Stimulated activated CD4-positive, alpha-beta T cell treated with anti-CD3 and anti-CD28 coated beads, Interleukin-15, amount 100 ng/mL, for 24 hours (primary cell): ENCODE measurements around the gene ANXA1.
"Not testable (repeated sequence)": the region's sequence is repeated elsewhere in the genome, so short reads cannot be mapped to it uniquely, and the experiment has no call there.

Experiments used
- DNase-seq: peaks from one replicate; pipeline ENCODE4 v3.0.0-alpha.2; 2020

Gene ANXA1

GRCh38 chr9:73170185-73170957, 18.7 kb downstream of the ANXA1 start:
- no peak for DNase-seq

DNA sequence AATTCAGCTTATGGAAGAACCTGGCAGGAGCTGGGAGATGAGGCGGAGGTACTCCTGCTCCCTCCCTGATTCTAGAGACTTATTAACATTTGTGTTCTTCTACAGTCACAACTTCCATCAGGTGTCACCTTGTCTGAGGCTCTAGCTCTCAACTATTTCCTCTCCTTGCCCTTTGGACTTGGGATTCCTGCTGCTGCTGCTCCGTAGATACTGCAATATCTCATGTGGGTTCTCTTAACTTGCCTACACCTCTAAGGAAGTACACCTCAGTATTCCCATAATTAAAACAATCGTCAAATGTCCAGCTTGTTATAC, 21.2 kb downstream of the ANXA1 start:
- DNase-seq, result no peak

DNA sequence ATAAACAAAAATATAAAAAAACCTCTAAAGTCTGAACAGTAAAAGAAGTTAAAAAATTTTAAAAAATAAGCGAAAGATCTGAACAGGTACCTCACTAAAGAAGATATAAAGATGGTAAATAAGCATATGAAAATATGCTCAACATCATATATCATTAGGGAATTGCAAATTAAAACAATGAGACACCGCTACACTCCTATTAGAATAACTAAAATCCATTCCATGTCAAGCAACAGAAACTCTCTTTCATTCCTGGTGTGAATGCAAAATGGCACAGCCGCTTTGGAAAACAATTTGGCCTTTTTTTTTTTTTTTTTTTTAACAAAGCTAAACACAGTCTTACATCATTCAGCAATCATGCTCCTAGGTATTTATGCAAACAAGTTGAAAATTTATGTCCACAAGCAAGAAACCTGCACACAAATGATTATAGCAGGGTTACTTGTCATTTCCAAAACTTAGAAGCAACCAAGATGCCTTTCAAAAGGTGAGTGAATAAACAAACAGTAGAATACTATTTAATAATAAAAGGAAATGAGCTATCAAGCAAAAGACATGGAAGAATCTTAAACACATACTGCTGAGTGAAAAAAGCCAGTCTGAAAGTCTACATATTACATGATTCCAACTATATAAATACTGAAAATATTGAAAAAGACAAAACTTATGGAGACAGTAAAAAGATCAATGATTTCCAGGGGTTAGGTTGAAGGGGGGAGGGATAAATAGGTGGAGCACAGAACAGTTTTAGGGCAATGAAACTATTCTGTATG, 22.1 kb downstream of the ANXA1 start:
- no peak for DNase-seq

GRCh38 chr9:73174330-73174980, 22.8 kb downstream of the ANXA1 start:
- no peak for DNase-seq

GRCh38 chr9:73176450-73176875, 24.8 kb downstream of the ANXA1 start:
- no peak for DNase-seq

DNA sequence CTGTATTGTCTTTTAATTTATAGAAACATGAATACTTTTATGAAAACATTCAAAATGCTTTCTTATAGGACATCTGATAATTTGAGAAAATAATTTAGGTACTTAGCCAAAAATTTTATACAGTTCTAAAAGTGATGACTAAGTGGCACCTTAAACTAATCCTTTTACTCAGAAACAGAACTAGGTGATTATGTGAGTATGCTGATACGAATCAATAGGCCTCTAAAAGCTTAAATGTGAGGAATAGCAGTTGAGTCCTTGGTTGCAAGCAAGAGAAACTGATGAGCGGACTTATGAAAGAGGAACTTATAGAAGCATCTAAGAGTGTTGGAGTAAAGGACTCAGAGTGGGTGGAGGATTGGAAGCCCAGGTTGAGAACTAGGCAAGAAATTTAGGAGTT, 26.4 kb downstream of the ANXA1 start:
- DNase-seq, result no peak

GRCh38 chr9:73179589-73179988, 27.9 kb downstream of the ANXA1 start:
- no peak for DNase-seq

DNA sequence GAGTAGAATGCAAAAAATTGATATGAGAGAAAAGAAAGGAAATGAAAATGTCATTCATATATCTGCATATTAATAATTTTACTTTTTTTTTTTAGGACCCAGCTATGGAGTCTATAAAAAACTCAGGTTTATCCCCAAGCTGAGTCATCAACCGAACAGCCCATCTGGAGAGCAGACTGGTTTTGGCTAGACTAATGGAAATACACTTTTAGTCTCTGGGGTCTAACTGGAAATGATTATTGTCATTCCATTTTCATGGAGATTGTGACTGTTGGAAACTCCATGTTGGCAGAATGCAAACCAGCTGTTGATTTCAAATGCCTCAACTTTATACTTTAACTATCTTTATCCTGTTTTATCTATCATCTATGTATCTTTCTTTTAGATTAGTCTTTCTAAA, 28.7 kb downstream of the ANXA1 start:
- no peak for DNase-seq

- no peak for DNase-seq
These were observed 31.3 kb downstream of the ANXA1 start for GRCh38 chr9:73182928-73183327.

- no peak for DNase-seq
These were observed 31.8 kb downstream of the ANXA1 start for GRCh38 chr9:73183428-73183827.

- DNase-seq, result no peak
These were observed 32.5 kb downstream of the ANXA1 start for GRCh38 chr9:73183917-73184861.

DNA sequence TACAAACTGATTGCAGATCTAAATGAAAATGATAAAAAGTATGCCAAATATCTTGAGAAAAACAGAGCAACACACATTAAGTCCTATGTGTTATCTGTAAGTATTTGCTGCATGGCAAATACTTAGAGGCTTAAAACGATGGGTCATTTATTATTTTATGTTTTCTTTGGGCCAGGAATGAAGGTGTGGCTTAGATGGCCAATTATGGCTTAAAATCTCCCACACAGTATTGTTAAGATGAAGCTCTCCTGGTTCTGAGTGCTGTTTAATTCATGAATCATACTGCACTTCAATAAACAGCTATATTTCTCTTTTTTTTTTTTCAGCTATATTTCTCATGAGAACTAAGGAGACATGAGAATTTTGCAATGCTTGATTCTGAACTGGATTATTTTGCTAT, 39.4 kb downstream of the ANXA1 start:
- not testable (repeated sequence) for DNase-seq

DNA sequence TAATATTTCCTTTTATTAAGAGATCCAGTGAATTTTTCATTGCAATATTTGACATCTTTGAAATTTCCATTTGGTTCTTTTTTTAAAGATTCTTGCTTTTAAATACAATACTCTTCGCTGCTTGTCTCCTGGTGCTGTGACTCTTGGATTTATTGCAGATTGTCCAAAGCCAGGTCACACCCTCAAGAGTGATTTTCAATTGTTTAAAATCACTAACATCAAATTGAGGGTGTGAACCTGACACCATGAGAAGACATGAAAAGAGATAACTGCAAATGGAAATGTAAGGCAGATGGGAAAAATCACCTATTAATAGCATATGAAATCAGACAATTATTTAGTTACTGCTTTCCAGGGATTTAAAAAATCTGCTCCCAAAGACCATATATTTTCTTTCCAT, 42.6 kb downstream of the ANXA1 start:
- no peak for DNase-seq

DNA sequence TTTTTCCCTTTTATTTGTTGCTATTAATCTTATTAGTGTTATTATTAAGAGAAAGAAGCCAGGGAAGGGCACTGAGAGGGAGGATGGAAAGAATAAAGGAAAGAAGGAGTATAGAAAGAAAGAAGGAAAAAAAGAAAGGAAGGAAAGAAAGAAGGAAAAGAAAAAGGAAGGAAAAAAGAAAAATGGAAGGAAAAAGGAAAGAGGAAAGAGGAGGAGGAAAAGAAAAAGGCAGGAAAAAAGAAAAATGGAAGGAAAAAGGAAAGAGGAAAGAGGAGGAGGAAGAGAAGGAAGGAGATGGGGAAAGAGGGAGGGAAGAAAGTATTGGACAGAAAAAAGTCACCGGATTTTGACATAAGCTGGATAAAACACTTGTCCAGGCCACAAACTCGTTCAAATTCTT, 47.8 kb downstream of the ANXA1 start:
- DNase-seq, result no peak

DNA sequence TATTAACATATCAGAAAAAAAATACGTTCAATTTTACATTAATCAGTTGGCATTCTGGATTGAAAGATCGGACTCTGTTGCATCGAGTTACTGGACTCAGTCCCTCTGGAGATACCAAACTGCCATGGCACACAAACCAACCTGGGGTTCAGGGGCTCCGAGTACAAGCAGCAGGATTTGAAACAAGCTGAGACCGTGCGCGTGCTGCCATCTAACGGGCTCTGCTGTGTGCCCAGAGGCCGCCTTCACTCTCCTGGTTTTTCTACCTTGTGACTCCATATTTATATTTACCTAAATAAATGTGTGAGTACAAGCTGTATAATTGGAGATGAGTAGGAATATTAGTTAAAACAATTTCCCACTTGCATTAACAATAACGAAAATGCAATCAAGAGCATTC, 48.2 kb downstream of the ANXA1 start:
- DNase-seq, result peak; percentile 15

GRCh38 chr9:73200694-73201452, 49.2 kb downstream of the ANXA1 start:
- DNase-seq, result no peak

- DNase-seq, result no peak
These were observed 51.3 kb downstream of the ANXA1 start for GRCh38 chr9:73202980-73203379.

DNA sequence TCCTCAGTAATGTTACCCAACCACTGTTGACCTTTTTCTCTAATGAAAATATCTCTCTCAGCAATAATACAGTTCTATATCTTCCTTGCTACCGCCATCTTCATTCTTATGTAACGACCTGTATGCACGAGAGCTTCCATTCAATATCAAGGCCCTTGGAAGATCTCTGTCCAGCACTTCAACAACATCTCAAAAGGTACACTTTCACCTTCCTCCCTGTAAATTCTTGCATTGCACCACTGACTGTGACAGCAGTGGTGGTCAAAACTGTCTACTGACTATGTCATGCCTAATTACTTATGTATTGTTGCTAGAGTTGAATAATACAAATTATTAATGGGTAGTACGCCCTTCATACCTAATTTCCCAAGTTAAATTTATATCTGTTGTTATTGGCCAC, 53.3 kb downstream of the ANXA1 start:
- no peak for DNase-seq

GRCh38 chr9:73206851-73207250, 55.2 kb downstream of the ANXA1 start:
- no peak for DNase-seq

DNA sequence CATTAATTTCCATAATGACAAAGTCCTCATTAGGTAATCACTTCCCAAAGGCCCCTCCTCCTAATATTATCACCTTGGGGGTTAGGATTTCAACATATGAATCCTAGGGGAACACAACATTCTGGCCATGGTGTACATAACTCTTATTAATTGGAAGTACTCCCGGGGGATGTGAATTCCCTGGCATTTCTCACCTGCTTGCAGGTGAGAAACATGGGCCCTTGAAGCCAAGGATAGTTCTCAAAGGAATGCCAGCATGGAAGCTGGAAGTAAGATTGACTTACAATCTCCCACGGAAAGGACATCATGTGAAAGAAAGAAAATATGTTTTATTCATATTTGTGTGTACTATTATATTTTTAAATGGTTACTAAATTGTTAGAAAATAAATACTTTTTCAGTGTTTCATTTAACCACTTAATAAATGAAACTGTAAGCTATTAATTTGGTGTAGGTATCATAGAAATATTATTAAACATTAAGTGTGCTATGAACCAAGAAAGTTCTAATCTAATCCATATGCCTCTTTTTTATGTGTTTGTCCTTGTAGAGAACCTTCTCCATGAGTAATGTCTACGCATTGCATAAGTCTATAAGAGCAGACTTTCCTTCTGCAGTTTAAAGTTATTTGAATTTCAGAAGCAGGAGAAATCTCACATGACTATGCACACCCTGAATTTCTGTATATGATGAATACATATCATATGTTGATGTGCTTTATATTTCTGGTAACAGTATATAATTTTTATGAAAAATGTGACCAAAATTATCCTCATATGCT, 59.4 kb downstream of the ANXA1 start:
- no peak for DNase-seq

DNA sequence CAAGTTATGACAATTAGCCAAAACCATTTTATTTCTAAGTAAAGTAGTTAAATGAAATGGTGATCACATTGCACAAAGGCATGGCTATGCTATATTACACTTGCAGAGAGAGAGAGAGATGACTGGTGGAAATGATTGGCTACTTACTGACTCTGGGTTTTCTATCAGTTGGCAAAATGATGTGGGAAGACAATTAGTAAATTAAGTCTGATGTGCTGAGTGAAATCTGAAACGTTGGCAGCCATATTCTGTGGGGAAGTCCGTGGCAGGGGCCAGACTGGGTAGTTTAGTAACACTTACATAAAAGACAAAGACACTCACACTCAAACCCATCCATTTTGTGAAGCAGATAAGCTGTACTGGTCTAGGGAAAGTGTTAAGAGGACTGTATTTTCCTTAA, 61.6 kb downstream of the ANXA1 start:
- peak; percentile 5 for DNase-seq
